ENCODE measurements around the gene TMEM108.

Gene TMEM108

DNA sequence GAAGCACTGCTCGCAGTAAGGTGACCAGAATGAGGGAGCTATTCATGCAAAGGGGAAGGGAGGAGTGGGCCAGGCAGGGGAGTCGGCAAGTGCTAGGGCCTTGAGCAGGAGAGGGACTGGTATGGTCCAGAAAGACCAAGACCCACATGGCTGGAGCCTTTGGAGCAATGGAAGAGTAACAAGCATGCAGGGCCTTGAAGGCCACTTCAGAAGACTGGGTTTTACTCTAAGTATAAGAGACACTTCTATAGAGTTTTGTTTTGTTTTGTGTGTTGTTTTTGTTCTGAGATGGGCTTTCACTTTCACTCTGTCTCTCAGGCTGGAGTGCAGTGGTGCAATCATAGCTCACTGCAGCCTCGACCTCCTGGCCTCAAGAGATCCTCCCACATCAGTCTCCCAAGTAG is 403.7 kb downstream of the TMEM108 start:
- DNase-seq, result no peak

GRCh38 chr3:133442518-133442917 is 404.3 kb downstream of the TMEM108 start:
- no peak for DNase-seq

DNA sequence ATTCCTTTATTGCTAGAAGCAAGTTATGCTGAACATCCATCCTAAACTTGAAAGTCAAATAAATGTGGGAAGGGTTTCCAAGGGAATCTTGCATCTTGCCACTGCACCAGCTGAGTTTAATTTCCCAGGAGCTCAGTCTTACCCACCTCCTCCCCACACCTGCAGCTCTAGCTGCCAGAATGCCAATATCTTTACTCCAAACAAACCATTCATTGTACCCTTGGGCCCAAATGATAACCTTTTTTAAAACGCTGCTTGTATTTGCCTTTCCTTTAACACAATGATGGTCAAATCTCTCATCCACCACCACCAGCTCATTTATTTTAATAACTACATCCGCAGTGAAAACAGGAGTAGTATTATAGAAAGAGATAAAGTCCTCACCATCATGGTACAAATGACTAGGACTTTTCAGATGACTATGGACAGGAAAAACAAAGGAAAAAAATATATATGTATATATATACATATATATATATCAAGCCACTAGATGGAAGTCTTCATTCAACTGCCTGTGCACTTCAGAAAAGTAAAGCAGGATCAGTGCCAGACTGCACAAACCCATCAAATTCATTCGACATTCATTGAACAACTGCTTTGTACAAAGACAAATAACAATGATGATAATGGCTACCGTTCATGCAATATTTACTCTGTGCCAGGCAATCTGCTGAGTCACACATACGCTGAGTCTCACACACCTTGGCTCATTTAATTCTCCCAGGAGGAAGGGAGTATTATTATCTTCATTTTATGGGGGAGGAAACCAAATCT is 405.6 kb downstream of the TMEM108 start:
- peak; percentile 86 for DNase-seq

DNA sequence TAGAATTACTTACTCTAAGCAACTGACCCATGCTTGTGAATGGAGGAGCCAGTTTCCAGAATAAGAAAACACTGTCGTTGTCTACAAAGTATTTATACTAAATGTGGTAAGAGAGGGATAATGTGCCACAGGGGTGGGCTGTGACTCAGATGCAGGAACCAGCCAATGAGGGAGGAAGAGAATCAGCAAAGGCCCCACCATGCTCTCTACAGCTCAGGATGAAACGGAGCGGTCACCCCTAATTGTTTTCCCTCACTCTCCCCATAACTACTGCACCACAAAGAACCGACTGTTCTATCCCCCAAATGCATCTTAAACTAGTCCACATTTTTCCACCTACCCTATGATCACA is 406.2 kb downstream of the TMEM108 start:
- DNase-seq, result no peak

GRCh38 chr3:133445108-133445507 is 406.9 kb downstream of the TMEM108 start:
- peak; percentile 25 for DNase-seq
